Right forelimb (tissue), 1 donor: ENCODE measurements around the gene SPEF1.

Experiments
- DNase-seq: peaks from one replicate; pipeline ENCODE4 v3.0.0-alpha.2; 2018

SPEF1 gene

GRCh38 chr20:3744806-3745685 is 36.2 kb downstream of the SPEF1 start:
- DNase-seq = no peak

GRCh38 chr20:3744037-3744436 is 37.2 kb downstream of the SPEF1 start:
- DNase-seq = no peak

- no peak for DNase-seq
Measured at GRCh38 chr20:3743251-3743650, 38.0 kb downstream of the SPEF1 start.

GRCh38 chr20:3741836-3742458 is 39.3 kb downstream of the SPEF1 start:
- no peak for DNase-seq

GRCh38 chr20:3740615-3741301 is 40.5 kb downstream of the SPEF1 start:
- DNase-seq = no peak

GRCh38 chr20:3739926-3740451 is 41.3 kb downstream of the SPEF1 start:
- DNase-seq = no peak

GRCh38 chr20:3739054-3739925 is 42.0 kb downstream of the SPEF1 start:
- no peak for DNase-seq

- DNase-seq = no peak
Measured at GRCh38 chr20:3738111-3739053, 42.9 kb downstream of the SPEF1 start.

GRCh38 chr20:3735768-3736167 is 45.5 kb downstream of the SPEF1 start:
- no peak for DNase-seq

GRCh38 chr20:3734111-3734843 is 47.0 kb downstream of the SPEF1 start:
- peak; percentile 42 for DNase-seq

GRCh38 chr20:3733119-3733995 is 47.9 kb downstream of the SPEF1 start:
- DNase-seq = peak; percentile 40

GRCh38 chr20:3732327-3733118 is 48.7 kb downstream of the SPEF1 start, which contains the start of gene HSPA12B:
TSS of gene HSPA12B (plus strand) at chr20:3732685. CDS start at chr20:3738675, 5,990 bp downstream.
- DNase-seq = peak; percentile 73

GRCh38 chr20:3731944-3732326 is 49.3 kb downstream of the SPEF1 start:
- DNase-seq = no peak

GRCh38 chr20:3730803-3731672 is 50.2 kb downstream of the SPEF1 start:
- peak; percentile 38 for DNase-seq

- DNase-seq = no peak
Measured at GRCh38 chr20:3729811-3730540, 51.3 kb downstream of the SPEF1 start.

GRCh38 chr20:3729378-3729777 is 51.9 kb downstream of the SPEF1 start:
- DNase-seq = peak; percentile 34

- peak; percentile 41 for DNase-seq
Measured at GRCh38 chr20:3728876-3729275, 52.4 kb downstream of the SPEF1 start.
